HG02885 (cell line): ENCODE data around the gene NFIB.

Experiments
- ATAC-seq: cut with Tn5 transposase; IDR thresholded peaks from one replicate; pipeline ENCODE4 v1.9.1; 2021; ENCODE audit warnings: mild to moderate bottlenecking; ENCODE audit not compliant: unreplicated experiment, poor library complexity

Gene NFIB

DNA sequence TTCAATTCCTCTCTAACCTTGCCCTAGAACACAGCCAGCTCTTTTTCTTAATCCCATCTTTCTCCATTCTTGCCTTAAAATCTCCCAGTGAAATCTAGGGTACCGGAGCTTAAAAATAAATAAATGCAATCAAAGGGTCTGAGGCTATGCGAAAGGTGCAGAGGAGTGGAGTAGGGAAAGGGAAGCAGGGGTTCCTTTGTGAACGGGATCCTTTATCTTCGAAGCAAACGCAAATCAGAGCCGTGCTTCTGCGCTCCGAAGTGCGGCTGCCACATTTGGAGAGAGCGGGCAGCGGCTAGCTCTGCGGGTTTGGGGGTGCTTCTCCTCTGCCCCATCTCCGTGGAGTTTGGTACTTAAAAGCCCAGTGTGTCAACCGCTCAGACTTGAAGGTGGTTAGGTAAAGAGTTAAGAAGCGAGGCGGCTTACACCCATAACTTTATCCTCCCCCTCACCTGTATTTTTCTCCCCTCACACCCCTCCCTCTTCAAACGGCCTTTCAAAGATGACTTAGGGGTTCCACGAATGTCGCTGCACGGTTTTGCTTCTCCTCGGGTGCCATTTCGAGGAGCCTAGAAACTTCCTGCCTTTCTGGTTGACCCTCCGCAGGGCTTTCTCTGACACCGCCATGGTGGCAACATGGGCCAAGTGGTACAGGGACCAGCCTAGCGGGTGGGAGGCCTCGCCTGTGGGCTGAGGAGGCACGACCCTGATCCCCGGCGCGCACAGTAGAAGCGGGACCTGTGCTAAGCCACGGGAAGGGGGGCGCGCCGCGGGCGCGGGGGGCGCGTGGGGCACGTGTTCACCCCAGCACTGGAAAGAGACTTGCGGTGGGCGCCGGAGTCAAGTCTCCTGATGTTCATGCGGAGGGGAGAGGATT, 31.7 kb upstream of the NFIB start:
- ATAC-seq = no peak

- no peak for ATAC-seq
These were observed 31.0 kb upstream of the NFIB start for GRCh38 chr9:14344941-14345353.

GRCh38 chr9:14344053-14344524, 30.1 kb upstream of the NFIB start:
- no peak for ATAC-seq

GRCh38 chr9:14343261-14344031, 29.5 kb upstream of the NFIB start:
- no peak for ATAC-seq

GRCh38 chr9:14342736-14343135, 28.8 kb upstream of the NFIB start:
- ATAC-seq = no peak

- no peak for ATAC-seq
These were observed 27.6 kb upstream of the NFIB start for GRCh38 chr9:14341437-14342122.

- ATAC-seq = no peak
These were observed 27.1 kb upstream of the NFIB start for GRCh38 chr9:14340994-14341393.

DNA sequence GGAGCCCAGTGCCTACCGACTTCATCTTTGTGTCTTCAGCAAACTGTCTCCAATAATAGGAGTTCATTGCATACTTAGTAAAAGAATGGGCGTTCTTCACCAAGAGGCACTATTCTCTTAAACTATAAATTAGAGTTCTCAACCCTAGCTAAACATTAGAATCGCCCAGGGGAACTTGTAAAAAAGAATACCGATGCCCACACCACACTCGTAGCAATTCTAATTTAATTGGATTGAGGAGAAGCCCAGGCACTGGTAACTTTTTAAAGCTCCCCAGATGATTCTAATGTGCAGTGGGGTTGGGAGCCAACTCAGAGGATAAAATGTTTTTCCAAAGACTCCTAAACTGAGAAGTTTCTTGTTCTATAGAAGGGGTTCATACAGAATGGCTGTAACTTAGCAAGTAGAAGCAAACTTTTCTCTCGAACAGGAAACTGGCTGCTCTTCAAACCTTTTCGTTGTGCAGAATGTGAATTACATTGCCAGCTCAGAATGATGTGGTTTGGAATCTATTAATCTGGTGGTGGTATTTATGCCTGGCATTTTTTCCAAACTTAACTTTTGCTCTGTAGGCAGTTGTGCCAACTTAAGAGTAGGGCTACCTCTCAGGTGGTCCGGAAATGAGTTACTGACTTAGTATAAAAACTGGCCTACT, 26.4 kb upstream of the NFIB start:
- no peak for ATAC-seq

- ATAC-seq = no peak
These were observed 25.8 kb upstream of the NFIB start for GRCh38 chr9:14339746-14340145.

GRCh38 chr9:14337615-14338014, 23.7 kb upstream of the NFIB start:
- ATAC-seq = no peak

DNA sequence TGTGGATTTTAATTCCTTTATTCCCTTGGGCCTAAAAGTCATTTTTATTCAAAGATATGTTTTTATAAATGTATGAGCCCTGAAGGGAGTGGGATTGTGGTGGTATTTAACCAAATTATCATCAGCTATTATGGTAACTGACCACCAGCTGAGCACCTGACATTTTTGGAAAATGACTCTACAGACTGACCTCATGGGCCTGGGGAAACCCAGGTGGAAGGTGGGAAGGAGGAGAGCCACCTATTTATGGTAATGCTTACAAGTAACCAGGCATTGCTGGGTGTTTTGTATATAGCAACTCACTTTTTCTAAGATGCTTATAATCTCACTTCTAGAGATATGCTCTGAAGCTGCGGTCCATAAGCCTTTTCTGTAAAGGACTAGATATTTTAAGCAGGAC, 22.3 kb upstream of the NFIB start:
- no peak for ATAC-seq

- ATAC-seq = no peak
These were observed 17.2 kb upstream of the NFIB start for GRCh38 chr9:14331120-14331519.

DNA sequence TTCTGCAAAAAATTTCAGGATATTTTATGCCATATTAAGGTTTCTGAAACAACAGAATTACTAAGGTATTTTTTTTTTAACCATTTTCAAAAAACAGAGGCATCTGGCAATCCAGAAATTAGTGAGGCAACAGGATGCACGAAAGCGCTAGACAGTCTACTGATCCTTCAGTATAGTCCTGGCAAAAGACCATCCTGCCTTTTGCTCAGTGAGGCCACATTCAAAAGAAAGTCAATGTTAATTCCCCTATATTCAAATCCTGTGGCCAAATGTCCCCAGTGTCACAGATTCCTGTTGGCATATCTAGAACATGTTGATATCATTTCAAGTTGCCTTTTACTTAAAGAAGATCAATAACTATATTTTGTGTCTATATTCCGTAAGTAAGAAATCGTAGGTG, 13.1 kb upstream of the NFIB start:
- no peak for ATAC-seq

GRCh38 chr9:14326264-14326826, 12.4 kb upstream of the NFIB start:
- ATAC-seq = peak; percentile 18

DNA sequence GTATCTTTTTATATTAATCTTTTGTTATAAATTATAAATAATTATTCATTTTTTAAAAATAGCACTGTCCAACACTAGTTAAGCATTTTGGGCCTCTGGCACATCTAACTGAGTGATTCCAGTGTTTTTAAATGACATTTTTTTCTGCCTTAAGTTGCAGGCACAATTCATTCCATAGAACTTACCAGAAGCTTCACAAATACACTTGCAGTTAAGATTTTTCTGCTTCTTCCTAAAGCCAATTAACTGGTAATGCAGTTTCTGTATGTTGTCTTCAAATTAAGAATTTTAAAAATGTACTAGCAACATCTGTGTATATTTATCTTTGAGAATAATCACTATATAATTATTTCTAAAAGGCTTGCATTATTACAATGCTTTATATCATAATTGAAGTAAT, 11.2 kb upstream of the NFIB start:
- no peak for ATAC-seq

DNA sequence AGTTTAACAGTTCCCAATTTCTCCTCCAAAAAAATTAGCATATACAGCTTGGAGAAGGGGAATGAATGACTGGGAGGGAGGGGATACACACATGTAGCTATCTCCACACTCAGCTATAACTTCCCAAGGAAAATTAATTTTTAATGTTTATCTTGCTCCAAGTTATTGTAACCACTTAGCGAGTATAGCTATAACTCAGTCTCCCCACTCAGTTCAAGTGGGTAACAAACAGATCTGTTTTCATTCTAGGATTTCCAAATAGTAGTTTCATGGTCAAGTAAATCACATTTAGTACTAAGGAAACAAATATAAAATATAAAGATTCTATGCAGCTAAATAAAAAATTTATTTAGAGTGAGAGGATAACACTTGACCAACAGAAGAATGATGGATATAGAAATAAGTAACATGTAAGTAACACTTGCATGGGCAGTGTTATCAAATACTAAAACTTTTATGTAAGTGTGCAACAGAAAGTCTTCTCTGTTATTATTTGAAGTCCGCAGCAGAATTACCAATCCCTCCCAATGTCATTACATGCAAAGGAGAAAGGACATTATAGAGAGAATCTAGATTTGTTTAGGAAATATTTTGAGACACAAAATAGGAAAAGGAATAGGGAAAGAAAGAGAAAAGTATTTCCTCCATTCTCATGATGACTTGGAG, 10.2 kb upstream of the NFIB start:
- ATAC-seq = no peak

- peak; percentile 6 for ATAC-seq
These were observed 9.4 kb upstream of the NFIB start for GRCh38 chr9:14323083-14323971.

GRCh38 chr9:14322211-14323082, 8.5 kb upstream of the NFIB start:
- peak; percentile 90 for ATAC-seq
